MM.1S (cell line): ENCODE data around the gene OBSCN.

ENCODE experiments used
- DNase-seq: peaks from one replicate; pipeline ENCODE4 v3.0.0-alpha.2; 2015
- H2AFZ ChIP-seq: fragments of 300-600 bp; sonication (generic); 2 replicates; pipeline ENCODE4 v1.6.0; 2016; ENCODE audit warnings: antibody characterized with exemption, low read length
- H3F3A ChIP-seq: fragments of 300-600 bp; sonication (generic); 2 replicates; pipeline ENCODE4 v1.6.1; 2016; ENCODE audit warnings: mild to moderate bottlenecking, antibody characterized with exemption, low read length, moderate library complexity, mixed read lengths; ENCODE audit not compliant: insufficient read depth
- H3K27ac ChIP-seq: fragments of 300-600 bp; sonication (generic); 2 replicates; pipeline ENCODE4 v1.5.1; 2016; ENCODE audit warnings: mild to moderate bottlenecking, low read length
- H3K27me3 ChIP-seq: fragments of 300-600 bp; sonication (generic); replicated peaks from 2 replicates; pipeline ENCODE4 v1.6.0; 2016; ENCODE audit warnings: low read length; ENCODE audit not compliant: insufficient read depth
- H3K36me3 ChIP-seq: fragments of 300-600 bp; sonication (generic); replicated peaks from 2 replicates; pipeline ENCODE4 v1.6.1; 2016; ENCODE audit warnings: mild to moderate bottlenecking, low read length, mixed read lengths; ENCODE audit not compliant: insufficient read depth
- H3K4me1 ChIP-seq: fragments of 300-600 bp; sonication (generic); 2 replicates; pipeline ENCODE4 v1.6.1; 2016; ENCODE audit warnings: low read length, mixed read lengths
- H3K4me2 ChIP-seq: fragments of 300-600 bp; sonication (generic); 2 replicates; pipeline ENCODE4 v1.6.0; 2016; ENCODE audit warnings: low read depth, low read length
- H3K4me3 ChIP-seq: fragments of 300-600 bp; sonication (generic); 2 replicates; pipeline ENCODE4 v1.5.1; 2016; ENCODE audit warnings: low read length, mixed read lengths
- H3K79me2 ChIP-seq: fragments of 300-600 bp; sonication (generic); 2 replicates; pipeline ENCODE4 v1.6.1; 2016; ENCODE audit warnings: mixed run types, low read length, mixed read lengths
- H3K9ac ChIP-seq: fragments of 300-600 bp; sonication (generic); 2 replicates; pipeline ENCODE4 v1.6.1; 2016; ENCODE audit warnings: low read length, mixed read lengths
- H3K9me2 ChIP-seq: fragments of 300-600 bp; sonication (generic); replicated peaks from 2 replicates; pipeline ENCODE4 v1.6.1; 2016; ENCODE audit warnings: mild to moderate bottlenecking, low read length, mixed read lengths; ENCODE audit not compliant: insufficient read depth
- H3K9me3 ChIP-seq: fragments of 300-600 bp; sonication (generic); replicated peaks from 2 replicates; pipeline ENCODE4 v1.6.1; 2016; ENCODE audit warnings: mild to moderate bottlenecking, low read length, mixed read lengths; ENCODE audit not compliant: insufficient read depth
- H4K20me1 ChIP-seq: fragments of 300-600 bp; sonication (generic); 2 replicates; pipeline ENCODE4 v1.6.1; 2016; ENCODE audit warnings: mild to moderate bottlenecking, low read length, moderate library complexity, mixed read lengths; ENCODE audit not compliant: insufficient read depth
- EZH2 ChIP-seq: fragments of 300-600 bp; sonication (generic); optimal IDR thresholded peaks from 2 replicates; pipeline ENCODE3; 2017; ENCODE audit warnings: low read depth, mild to moderate bottlenecking, antibody characterized with exemption, low read length, mixed read lengths
- EZH2phosphoT487 ChIP-seq: fragments of 300-600 bp; sonication (generic); IDR thresholded peaks from 2 replicates; pipeline ENCODE4 v1.6.1; 2018; ENCODE audit warnings: antibody characterized with exemption, low read length
- TF ChIP-seq, protein P1 (sequence below): fragments of 300-600 bp; sonication (generic); IDR thresholded peaks from 2 replicates; pipeline ENCODE4 v1.5.1; 2016; ENCODE audit warnings: antibody characterized with exemption, low read length, mixed read lengths

Gene OBSCN

GRCh38 chr1:228211531-228212414, 3.9 kb downstream of the OBSCN start:
- Histone ChIP-seq H3K9me3 (no peaks in the 10 kb centered on the region), H3K36me3 (no peaks in the 10 kb centered on the region), H3K79me2 (no peaks in the 10 kb centered on the region), H3K4me2 (no peak overlapping the region), H3K27ac (no peak overlapping the region), H3K9ac (no peak overlapping the region), H3K27me3 (peaks cover 11% of the 10 kb centered on the region; the same call in 1 of the 2 replicates), H3F3A (no peaks in the 10 kb centered on the region), H3K4me1 (peaks cover 15% of the 10 kb centered on the region), H2AFZ (no peak overlapping the region), H3K4me3 (no peak overlapping the region), H3K9me2 (no peaks in the 10 kb centered on the region), H4K20me1 (no peaks in the 10 kb centered on the region)
- no peak for DNase-seq
- TF ChIP-seq EZH2phosphoT487 (no peak), EZH2 (no peak)
- TF ChIP-seq, protein P1, sequence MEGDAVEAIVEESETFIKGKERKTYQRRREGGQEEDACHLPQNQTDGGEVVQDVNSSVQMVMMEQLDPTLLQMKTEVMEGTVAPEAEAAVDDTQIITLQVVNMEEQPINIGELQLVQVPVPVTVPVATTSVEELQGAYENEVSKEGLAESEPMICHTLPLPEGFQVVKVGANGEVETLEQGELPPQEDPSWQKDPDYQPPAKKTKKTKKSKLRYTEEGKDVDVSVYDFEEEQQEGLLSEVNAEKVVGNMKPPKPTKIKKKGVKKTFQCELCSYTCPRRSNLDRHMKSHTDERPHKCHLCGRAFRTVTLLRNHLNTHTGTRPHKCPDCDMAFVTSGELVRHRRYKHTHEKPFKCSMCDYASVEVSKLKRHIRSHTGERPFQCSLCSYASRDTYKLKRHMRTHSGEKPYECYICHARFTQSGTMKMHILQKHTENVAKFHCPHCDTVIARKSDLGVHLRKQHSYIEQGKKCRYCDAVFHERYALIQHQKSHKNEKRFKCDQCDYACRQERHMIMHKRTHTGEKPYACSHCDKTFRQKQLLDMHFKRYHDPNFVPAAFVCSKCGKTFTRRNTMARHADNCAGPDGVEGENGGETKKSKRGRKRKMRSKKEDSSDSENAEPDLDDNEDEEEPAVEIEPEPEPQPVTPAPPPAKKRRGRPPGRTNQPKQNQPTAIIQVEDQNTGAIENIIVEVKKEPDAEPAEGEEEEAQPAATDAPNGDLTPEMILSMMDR, result no peak

DNA sequence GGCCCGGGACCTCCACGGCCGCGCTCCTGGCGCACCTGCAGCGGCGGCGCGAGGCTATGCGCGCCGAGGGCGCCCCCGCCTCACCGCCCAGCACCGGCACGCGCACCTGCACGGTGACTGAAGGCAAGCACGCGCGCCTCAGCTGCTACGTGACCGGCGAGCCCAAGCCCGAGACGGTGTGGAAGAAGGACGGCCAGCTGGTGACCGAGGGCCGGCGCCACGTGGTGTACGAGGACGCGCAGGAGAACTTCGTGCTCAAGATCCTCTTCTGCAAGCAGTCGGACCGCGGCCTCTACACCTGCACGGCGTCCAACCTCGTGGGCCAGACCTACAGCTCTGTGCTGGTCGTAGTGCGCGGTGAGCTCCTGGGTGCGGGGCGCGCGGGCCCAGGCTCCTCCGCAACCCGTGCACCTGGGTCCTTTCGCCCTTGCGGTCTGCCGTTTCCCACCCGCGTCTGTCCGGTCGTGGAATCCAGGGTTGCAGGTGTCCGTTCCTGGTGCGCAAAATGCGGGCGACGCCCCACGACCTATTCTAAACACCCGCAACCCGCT, 4.6 kb downstream of the OBSCN start:
- Histone ChIP-seq H3K4me1 (peaks cover 13% of the 10 kb centered on the region), H2AFZ (no peak overlapping the region), H3K79me2 (no peaks in the 10 kb centered on the region), H3F3A (no peaks in the 10 kb centered on the region), H3K27ac (no peak overlapping the region), H3K4me2 (no peak overlapping the region), H4K20me1 (no peaks in the 10 kb centered on the region), H3K36me3 (no peaks in the 10 kb centered on the region), H3K4me3 (no peak overlapping the region), H3K27me3 (peaks cover 11% of the 10 kb centered on the region; the same call in 1 of the 2 replicates), H3K9ac (no peak overlapping the region), H3K9me2 (no peaks in the 10 kb centered on the region), H3K9me3 (no peaks in the 10 kb centered on the region)
- TF ChIP-seq, protein P1, result no peak
- no peak for TF ChIP-seq EZH2
- TF ChIP-seq EZH2phosphoT487, result no peak
- no peak for DNase-seq

DNA sequence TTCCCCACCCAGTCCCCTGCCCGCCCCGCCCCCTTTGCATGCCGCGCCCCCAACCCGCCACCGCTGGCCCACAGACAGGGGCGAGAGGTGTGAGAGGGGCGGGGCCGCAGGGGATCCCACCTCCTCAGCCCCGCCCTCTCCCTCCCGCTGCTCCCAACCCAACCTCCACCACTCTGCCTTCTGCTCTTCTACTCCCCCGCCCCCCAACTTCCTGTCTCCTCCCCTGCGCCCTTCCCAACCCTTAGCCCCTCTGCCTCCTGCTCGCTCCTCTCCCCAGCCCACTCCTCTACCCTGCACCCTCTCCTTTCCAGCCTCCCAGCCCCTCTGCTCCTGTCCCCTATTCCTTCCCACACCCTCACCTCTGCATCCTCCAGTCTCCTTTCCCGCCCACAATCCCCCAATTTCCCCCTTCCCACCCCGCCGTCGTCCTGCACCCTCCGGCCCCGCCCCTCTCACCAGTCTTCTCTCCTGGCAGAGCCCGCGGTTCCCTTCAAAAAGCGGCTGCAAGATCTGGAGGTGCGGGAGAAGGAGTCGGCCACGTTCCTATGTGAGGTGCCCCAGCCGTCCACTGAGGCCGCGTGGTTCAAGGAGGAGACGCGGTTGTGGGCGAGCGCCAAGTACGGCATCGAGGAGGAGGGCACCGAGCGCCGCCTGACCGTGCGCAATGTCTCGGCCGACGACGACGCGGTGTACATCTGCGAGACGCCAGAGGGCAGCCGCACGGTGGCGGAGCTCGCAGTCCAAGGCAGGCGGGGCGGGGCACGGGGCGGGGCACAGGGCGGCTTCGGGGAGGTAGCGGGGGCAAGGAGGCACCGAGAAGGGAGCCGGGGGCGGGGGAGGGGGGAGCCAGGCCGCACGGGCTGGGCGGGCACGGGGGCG, 5.4 kb downstream of the OBSCN start:
- H3K27ac ChIP-seq, result no peak overlapping the region
- H3K4me1 ChIP-seq, result peaks cover 5% of the 10 kb centered on the region
- TF ChIP-seq, protein P1, result peak; percentile 60
- TF ChIP-seq EZH2, result no peak
- H3K36me3 ChIP-seq, result no peaks in the 10 kb centered on the region
- no peaks in the 10 kb centered on the region for H3K9me3 ChIP-seq
- peak overlapping the region; percentile 84 for H3K4me2 ChIP-seq
- H3K27me3 ChIP-seq, result peaks cover 11% of the 10 kb centered on the region; the same call in 1 of the 2 replicates
- H3F3A ChIP-seq, result no peaks in the 10 kb centered on the region
- no peak overlapping the region for H3K9ac ChIP-seq
- peak overlapping the region; percentile 69 for H2AFZ ChIP-seq
- no peaks in the 10 kb centered on the region for H3K9me2 ChIP-seq
- peak overlapping the region; percentile 52 for H3K4me3 ChIP-seq
- DNase-seq, result peak; percentile 91
- H4K20me1 ChIP-seq, result no peaks in the 10 kb centered on the region
- no peaks in the 10 kb centered on the region for H3K79me2 ChIP-seq
